A549 (cell line): ENCODE results near the gene MTG1.

Source experiments
- ATOH8 ChIP-seq: fragments of 250-450 bp; sonication (Bioruptor Pico); IDR thresholded peaks from 2 replicates; pipeline ENCODE4 v1.5.0; 2020; ENCODE audit warnings: low read depth, mild to moderate bottlenecking, moderate library complexity
- BHLHE40 ChIP-seq: IDR thresholded peaks from 2 replicates; pipeline ENCODE4 v1.6.1; 2012; ENCODE audit warnings: low read depth, low read length, inconsistent platforms
- CTCF ChIP-seq: fragments of >200 bp; sonication (Bioruptor Twin); formaldehyde crosslinking; IDR thresholded peaks from 3 replicates; pipeline ENCODE4 v1.5.1; 2016
- FOXS1 ChIP-seq: fragments of 250-450 bp; sonication (Bioruptor Pico); IDR thresholded peaks from 2 replicates; pipeline ENCODE4 v1.5.0; 2020; ENCODE audit warnings: mild to moderate bottlenecking, moderate library complexity
- HOXA7 ChIP-seq: fragments of 250-450 bp; sonication (Bioruptor Pico); IDR thresholded peaks from 2 replicates; pipeline ENCODE4 v1.5.0; 2020; ENCODE audit warnings: mild to moderate bottlenecking, moderate library complexity
- MAZ ChIP-seq: fragments of 150-350 bp; IDR thresholded peaks from 2 replicates; pipeline ENCODE4 v1.6.1; 2014; ENCODE audit warnings: antibody characterized with exemption, low read depth, low read length, borderline replicate concordance
- MYC ChIP-seq: IDR thresholded peaks from 2 replicates; pipeline ENCODE4 v1.6.1; 2012; ENCODE audit warnings: mild to moderate bottlenecking, inconsistent platforms, low read length, improper control_type of control experiment, borderline replicate concordance
- NFE2L2 ChIP-seq: fragments of 150-350 bp; conservative IDR thresholded peaks from 2 replicates; pipeline ENCODE4 v1.6.1; 2014; ENCODE audit warnings: low read length
- RCOR1 ChIP-seq: fragments of 150-350 bp; IDR thresholded peaks from 2 replicates; pipeline ENCODE4 v1.6.1; 2014; ENCODE audit warnings: antibody characterized with exemption, low read length, low read depth
- ZC3H11A ChIP-seq: fragments of 450-650 bp; IDR thresholded peaks from 2 replicates; pipeline ENCODE4 v1.6.1; 2014; ENCODE audit warnings: antibody characterized with exemption, mild to moderate bottlenecking
- ZFP36 ChIP-seq: fragments of 450-650 bp; IDR thresholded peaks from 2 replicates; pipeline ENCODE4 v1.6.1; 2014; ENCODE audit warnings: borderline replicate concordance; ENCODE audit not compliant: partially characterized antibody
- TF ChIP-seq, protein P1 (sequence below): fragments of 200-600 bp; sonication (generic); IDR thresholded peaks from 2 replicates; pipeline ENCODE4 v1.6.1; 2016; ENCODE audit warnings: antibody characterized with exemption, mild to moderate bottlenecking, moderate library complexity
- TF ChIP-seq, protein P2 (sequence below): IDR thresholded peaks from 2 replicates; pipeline ENCODE4 v1.6.1; 2012

DNA sequence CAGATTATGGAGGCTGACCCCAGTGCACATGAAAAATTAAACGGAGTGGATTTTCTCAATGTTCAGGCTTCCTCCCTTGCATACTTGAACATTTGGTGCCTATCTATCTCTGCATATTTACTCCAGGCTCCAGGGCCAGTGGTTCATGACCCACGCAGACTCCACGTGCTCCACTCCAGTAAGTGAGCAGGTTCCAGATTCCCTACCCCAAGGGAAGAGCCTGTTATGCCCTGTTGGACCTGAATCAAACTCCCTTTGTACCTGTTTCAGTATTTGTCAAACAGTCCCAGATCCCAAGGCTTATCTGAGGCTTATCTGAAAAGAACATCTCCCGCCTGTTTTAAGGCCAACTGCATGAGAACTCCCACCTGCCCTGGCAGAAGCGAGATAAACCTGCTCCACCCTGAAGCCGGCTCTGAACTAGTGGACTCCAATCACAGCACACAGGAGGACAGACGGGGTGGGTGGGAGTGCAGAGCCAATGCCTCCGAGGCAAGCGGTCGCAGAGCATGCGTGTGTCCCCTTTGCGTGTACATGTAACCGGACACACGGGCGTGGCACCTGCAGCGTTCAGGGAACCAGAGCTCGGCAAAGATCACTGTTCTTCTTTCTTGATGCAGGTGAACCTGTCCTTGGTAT lies 33.9 kb upstream of the MTG1 start:
- TF ChIP-seq RCOR1 (no peak), NFE2L2 (no peak), CTCF (no peak), ATOH8 (no peak), ZC3H11A (no peak), ZFP36 (no peak), BHLHE40 (no peak), MYC (no peak), HOXA7 (CRISPR knock-in tag) (no peak), MAZ (no peak), FOXS1 (CRISPR knock-in tag) (no peak)
- TF ChIP-seq, protein P1, sequence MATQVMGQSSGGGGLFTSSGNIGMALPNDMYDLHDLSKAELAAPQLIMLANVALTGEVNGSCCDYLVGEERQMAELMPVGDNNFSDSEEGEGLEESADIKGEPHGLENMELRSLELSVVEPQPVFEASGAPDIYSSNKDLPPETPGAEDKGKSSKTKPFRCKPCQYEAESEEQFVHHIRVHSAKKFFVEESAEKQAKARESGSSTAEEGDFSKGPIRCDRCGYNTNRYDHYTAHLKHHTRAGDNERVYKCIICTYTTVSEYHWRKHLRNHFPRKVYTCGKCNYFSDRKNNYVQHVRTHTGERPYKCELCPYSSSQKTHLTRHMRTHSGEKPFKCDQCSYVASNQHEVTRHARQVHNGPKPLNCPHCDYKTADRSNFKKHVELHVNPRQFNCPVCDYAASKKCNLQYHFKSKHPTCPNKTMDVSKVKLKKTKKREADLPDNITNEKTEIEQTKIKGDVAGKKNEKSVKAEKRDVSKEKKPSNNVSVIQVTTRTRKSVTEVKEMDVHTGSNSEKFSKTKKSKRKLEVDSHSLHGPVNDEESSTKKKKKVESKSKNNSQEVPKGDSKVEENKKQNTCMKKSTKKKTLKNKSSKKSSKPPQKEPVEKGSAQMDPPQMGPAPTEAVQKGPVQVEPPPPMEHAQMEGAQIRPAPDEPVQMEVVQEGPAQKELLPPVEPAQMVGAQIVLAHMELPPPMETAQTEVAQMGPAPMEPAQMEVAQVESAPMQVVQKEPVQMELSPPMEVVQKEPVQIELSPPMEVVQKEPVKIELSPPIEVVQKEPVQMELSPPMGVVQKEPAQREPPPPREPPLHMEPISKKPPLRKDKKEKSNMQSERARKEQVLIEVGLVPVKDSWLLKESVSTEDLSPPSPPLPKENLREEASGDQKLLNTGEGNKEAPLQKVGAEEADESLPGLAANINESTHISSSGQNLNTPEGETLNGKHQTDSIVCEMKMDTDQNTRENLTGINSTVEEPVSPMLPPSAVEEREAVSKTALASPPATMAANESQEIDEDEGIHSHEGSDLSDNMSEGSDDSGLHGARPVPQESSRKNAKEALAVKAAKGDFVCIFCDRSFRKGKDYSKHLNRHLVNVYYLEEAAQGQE, result no peak
- TF ChIP-seq, protein P2, sequence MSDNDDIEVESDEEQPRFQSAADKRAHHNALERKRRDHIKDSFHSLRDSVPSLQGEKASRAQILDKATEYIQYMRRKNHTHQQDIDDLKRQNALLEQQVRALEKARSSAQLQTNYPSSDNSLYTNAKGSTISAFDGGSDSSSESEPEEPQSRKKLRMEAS, result no peak
